Lung (tissue), 12 donors: Measurements from ENCODE around the gene ANKRD13D. TPM values are rescaled to one million over a fixed set of nuclear protein-coding genes. Genes with fewer than 3 reads are reported as not detected.
A peak's percentile ranks its signal among the peaks of the same experiment; 100 is the strongest.

Experiments
- ATAC-seq: fragments of 200-7000 bp; cut with Tn5 transposase; one replicate; pipeline ENCODE4 v1.9.1; 2020; ENCODE audit warnings: moderate number of reproducible peaks; ENCODE audit not compliant: insufficient read depth, low FRiP score
- DNase-seq, 3 donors: peaks; one replicate each; pipeline ENCODE4 v3.0.0-alpha.2; 2013 to 2017
- H3K27ac ChIP-seq, 2 donors: one replicate each; pipeline ENCODE4 v1.5.1; 2013; ENCODE audit warnings: mild to moderate bottlenecking in 2 of 2, moderate library complexity in 2 of 2, control low read depth in 1 of 2, inconsistent platforms in 1 of 2, low read depth in 1 of 2, low read length in 1 of 2
- H3K27me3 ChIP-seq, 3 donors: one replicate each; pipeline ENCODE4 v1.5.1; 2013; ENCODE audit warnings: low read length in 2 of 3; ENCODE audit not compliant: control insufficient read depth in 3 of 3, insufficient read depth in 3 of 3
- H3K36me3 ChIP-seq, 4 donors: one replicate each; pipeline ENCODE4 v1.5.1; 2013; ENCODE audit warnings: low read length in 4 of 4, mild to moderate bottlenecking in 1 of 4, moderate library complexity in 1 of 4; ENCODE audit not compliant: control insufficient read depth in 4 of 4, insufficient read depth in 4 of 4
- H3K4me1 ChIP-seq, 5 donors: one replicate each; pipeline ENCODE4 v1.5.1; 2013; ENCODE audit warnings: low read length in 5 of 5, mild to moderate bottlenecking in 2 of 5, moderate library complexity in 1 of 5; ENCODE audit not compliant: control insufficient read depth in 5 of 5, insufficient read depth in 5 of 5
- H3K4me3 ChIP-seq: one replicate; pipeline ENCODE4 v1.5.1; 2013; ENCODE audit warnings: mild to moderate bottlenecking, control low read depth, moderate library complexity
- H3K9ac ChIP-seq, 2 donors: one replicate each; pipeline ENCODE4 v1.5.1; 2013; ENCODE audit warnings: low read length in 2 of 2, control low read depth in 1 of 2; ENCODE audit not compliant: insufficient read depth in 1 of 2
- H3K9me3 ChIP-seq, 4 donors: one replicate each; pipeline ENCODE4 v1.5.1; 2013; ENCODE audit warnings: low read length in 3 of 4, mild to moderate bottlenecking in 1 of 4, moderate library complexity in 1 of 4; ENCODE audit not compliant: control insufficient read depth in 4 of 4, insufficient read depth in 3 of 4
- CTCF ChIP-seq: IDR thresholded peaks from 2 replicates; pipeline ENCODE4 v1.5.1; 2012; ENCODE audit warnings: mild to moderate bottlenecking; ENCODE audit errors: control extremely low read depth, extremely low read depth
- WGBS, 2 donors: extraction: QIAGEN DNeasy Blood & Tissue Kit; methylation state at CpG; one replicate each; pipeline ENCODE4 v1.1.7; 2013; 5-methylcytosine and 5-hydroxymethylcytosine counted together
- polyA plus RNA-seq, 2 donors: library from polyadenylated mRNA; stranded (reverse); fragments of 200-250 nt; gene quantifications; one replicate each; pipeline ENCODE4 v1.2.1, GENCODE V29; 2013
- total RNA-seq, 2 donors: library from RNA; depleted of rRNA in 1 of 2; stranded (reverse); fragments of >200 nt in 1 of 2; gene quantifications; one replicate each; pipeline ENCODE4 v1.2.1, GENCODE V29; 2014 to 2021
- donor health status: control.
- donor health status: control.
- donor health status: Bipolar disorder and iron deficiency.
- donor health status: healthy.
- donor health status: DM: yes; HTN: yes; CAD: no.

Gene ANKRD13D
- total and polyA plus RNA-seq, 4 donors: 35.9 to 86.2 (median 60.5) TPM

GRCh38 chr11:67313125-67313890, 24.2 kb downstream of the ANKRD13D start:
- Histone ChIP-seq H3K9ac (no peak overlapping the region), H3K4me1 (peaks cover 0 to under 1% (median 0%) of the 10 kb centered on the region in 5 donors), H3K27me3 (no peaks in the 10 kb centered on the region), H3K36me3 (peaks cover 0 to 32% (median 5%) of the 10 kb centered on the region in 4 donors), H3K4me3 (no peak overlapping the region), H3K9me3 (no peaks in the 10 kb centered on the region), H3K27ac (peak overlapping the region in 1 of 2 donors; percentile 3)
- WGBS, 2 donors: 90 to 92% methylated on average over 11 of the region's 11 CpGs
- DNase-seq (no peak), ATAC-seq (no peak)
- no peak for TF ChIP-seq CTCF

- ATAC-seq (no peak), DNase-seq (no peak)
- Histone ChIP-seq H3K4me1 (peaks cover 0 to 9% (median 0%) of the 10 kb centered on the region in 5 donors), H3K9me3 (no peaks in the 10 kb centered on the region), H3K27me3 (no peaks in the 10 kb centered on the region), H3K9ac (no peak overlapping the region), H3K4me3 (no peak overlapping the region), H3K36me3 (peaks cover 0 to 26% (median 5%) of the 10 kb centered on the region in 4 donors), H3K27ac (no peak overlapping the region)
- 93 to 95% methylated on average over 2 of the region's 2 CpGs for WGBS, 2 donors
- TF ChIP-seq CTCF: no peak
Measured at GRCh38 chr11:67314218-67314617, 25.1 kb downstream of the ANKRD13D start.

GRCh38 chr11:67315325-67315909, 26.3 kb downstream of the ANKRD13D start:
- Histone ChIP-seq H3K36me3 (peaks cover 0 to 14% (median 3%) of the 10 kb centered on the region in 4 donors), H3K4me3 (no peak overlapping the region), H3K27me3 (no peaks in the 10 kb centered on the region), H3K9me3 (no peaks in the 10 kb centered on the region), H3K27ac (no peak overlapping the region), H3K4me1 (peaks cover 0 to 14% (median 0%) of the 10 kb centered on the region in 5 donors), H3K9ac (no peak overlapping the region)
- ATAC-seq (no peak), DNase-seq (no peak)
- WGBS, 2 donors: 79 to 87% methylated on average over 9 of the region's 9 CpGs
- TF ChIP-seq CTCF: no peak
